ENCODE measurements around the gene SYT7.
"Not testable (repeated sequence)": the region's sequence is repeated elsewhere in the genome, so short reads cannot be mapped to it uniquely, and the experiment has no call there.

The SYT7 gene, protein sequence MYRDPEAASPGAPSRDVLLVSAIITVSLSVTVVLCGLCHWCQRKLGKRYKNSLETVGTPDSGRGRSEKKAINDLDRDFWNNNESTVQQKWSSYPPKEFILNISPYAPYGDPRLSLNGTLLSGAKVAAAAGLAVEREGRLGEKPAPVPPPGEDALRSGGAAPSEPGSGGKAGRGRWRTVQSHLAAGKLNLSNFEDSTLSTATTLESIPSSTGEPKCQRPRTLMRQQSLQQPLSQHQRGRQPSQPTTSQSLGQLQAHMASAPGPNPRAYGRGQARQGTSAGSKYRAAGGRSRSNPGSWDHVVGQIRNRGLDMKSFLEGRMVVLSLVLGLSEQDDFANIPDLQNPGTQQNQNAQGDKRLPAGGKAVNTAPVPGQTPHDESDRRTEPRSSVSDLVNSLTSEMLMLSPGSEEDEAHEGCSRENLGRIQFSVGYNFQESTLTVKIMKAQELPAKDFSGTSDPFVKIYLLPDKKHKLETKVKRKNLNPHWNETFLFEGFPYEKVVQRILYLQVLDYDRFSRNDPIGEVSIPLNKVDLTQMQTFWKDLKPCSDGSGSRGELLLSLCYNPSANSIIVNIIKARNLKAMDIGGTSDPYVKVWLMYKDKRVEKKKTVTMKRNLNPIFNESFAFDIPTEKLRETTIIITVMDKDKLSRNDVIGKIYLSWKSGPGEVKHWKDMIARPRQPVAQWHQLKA

GRCh38 chr11:61581030-61581928, at the start of gene SYT7:
Gene SYT7, minus strand, starts transcription at chr11:61581076. Its CDS starts 256 bp downstream, at chr11:61580820.
- DNase-seq, result peak; percentile 94

GRCh38 chr11:61630089-61630488, 49.2 kb upstream of the SYT7 start:
- DNase-seq, result no peak

GRCh38 chr11:61629082-61629833, 48.4 kb upstream of the SYT7 start:
- no peak for DNase-seq

GRCh38 chr11:61628662-61628970, 47.7 kb upstream of the SYT7 start:
- DNase-seq, result no peak

DNA sequence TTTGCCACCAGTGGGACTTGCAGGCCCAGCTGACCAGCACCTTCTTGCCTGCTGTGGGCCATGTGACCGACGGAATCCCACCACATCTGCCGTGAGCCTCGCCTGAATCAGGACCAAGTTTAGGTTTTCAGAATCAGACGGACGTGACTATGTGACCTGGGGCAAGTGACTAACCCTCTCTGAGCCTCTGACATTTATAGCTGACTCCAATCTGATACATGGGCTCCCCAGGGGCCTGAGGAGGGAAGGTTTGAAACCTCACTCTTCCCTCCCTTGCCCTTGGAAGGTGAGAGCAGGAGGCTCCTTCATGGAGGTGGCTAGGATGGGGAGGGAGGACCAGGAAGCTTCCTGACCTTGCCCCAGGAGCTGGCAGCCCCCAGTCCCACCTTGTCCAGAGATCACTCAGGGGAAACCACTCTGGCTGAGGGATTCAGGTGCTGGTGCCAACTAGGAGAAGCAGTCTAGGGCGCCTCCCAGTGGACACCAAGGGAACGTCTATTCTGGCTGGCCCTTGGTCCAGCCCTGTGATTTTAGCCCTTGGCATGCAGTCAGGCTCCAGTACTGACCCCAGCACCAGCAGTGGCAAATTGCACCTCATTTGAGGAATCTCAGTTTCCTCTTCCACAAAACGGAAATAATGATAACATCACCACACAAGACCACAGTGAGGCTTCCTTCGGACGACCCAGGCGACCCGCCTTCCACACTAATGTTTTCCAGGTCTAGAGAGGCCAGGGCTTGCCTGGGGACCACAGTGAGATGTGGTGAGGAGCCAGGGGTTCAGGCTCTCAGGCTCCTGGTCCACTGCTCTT, 47.2 kb upstream of the SYT7 start:
- peak; percentile 56 for DNase-seq

- DNase-seq, result no peak
Observed at GRCh38 chr11:61626580-61627380, 45.9 kb upstream of the SYT7 start.

GRCh38 chr11:61625525-61625924, 44.6 kb upstream of the SYT7 start:
- no peak for DNase-seq

DNA sequence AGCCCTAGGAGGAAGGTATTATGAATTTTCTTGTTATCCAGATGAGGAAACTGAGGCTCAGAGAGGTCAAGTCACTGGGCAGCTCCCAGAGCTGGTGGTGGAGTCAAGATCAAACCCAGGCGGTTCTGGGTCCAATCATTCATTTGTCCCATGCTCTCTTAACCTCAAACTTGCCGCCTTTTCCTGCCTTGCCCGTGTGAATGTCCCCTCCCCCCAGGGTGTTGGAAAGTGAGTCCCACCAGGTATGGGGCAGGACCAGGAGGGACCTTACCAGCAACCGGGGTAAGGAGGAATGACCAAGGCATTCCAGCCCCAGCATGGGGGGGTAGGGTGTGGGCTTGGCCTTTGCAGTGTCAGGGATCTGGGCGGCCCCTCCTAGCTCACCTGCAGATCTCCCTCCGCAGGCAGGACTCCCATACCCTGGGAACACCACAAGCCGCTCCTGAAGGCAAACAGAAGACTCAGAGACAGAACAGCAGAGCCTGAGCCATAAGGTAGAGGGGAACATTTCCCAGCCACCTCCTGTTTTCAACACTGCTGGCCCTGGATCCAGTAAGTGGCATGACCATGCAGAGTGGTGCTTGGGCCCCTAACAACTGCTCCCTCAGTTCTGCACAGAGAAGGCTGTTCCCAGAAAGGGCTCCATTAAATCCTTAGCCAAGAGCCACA, 41.2 kb upstream of the SYT7 start:
- no peak for DNase-seq

- DNase-seq, result no peak
Observed at GRCh38 chr11:61619471-61620226, 38.8 kb upstream of the SYT7 start.

GRCh38 chr11:61618978-61619377, 38.1 kb upstream of the SYT7 start:
- no peak for DNase-seq

- DNase-seq, result no peak
Observed at GRCh38 chr11:61617515-61617914, 36.6 kb upstream of the SYT7 start.

- DNase-seq, result no peak
Observed at GRCh38 chr11:61616434-61616833, 35.6 kb upstream of the SYT7 start.

- DNase-seq, result not testable (repeated sequence)
Observed at GRCh38 chr11:61614782-61615181, 33.9 kb upstream of the SYT7 start.

DNA sequence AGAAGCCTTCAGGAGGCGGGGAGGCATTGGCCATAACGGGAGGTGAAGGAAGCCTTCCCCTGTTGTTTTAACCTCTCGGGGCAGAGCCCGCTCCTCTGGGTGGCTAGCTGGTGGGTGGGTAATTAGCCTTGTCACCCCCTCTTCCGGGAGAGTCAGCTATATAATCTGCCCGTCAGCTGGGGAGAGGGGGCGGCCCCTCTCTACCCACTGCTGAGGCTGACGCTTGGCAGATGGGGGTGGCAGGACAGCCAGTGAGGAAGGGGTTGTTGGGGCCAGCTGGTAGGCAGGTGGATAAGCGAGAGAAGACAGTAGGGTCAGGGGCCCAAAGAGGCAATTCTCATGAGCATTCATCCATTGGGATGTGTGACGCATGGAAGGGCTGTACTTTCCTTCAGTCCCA, 33.0 kb upstream of the SYT7 start:
- DNase-seq, result no peak

GRCh38 chr11:61613051-61613450, 32.2 kb upstream of the SYT7 start:
- DNase-seq, result no peak

GRCh38 chr11:61611309-61611708, 30.4 kb upstream of the SYT7 start:
- no peak for DNase-seq

DNA sequence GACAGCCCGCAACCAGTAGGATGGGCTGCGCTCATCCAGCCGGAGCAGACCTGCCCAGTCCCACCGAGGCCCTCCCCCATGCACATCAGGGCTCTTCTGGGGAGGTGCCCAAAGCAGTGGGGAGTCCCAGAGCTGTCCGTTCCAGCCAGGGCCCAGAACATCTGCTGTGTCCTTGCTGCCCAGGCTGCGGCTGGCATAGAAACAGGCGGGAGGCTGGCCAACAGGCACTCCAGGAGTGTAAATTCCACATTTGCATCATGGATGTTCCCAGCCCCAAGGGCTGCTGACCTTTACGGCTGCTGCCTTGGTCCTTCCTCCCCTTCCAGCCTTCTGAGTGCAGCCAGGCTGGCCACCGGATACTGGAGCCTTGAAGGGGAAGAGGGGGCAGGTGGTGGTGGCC, 30.0 kb upstream of the SYT7 start:
- peak; percentile 78 for DNase-seq

GRCh38 chr11:61609980-61610366, 29.1 kb upstream of the SYT7 start:
- peak; percentile 32 for DNase-seq

Measured in NCI-H1092 treated with DMSO at 0.1 percent for 48 hours (cell line).